Gastrocnemius medialis (tissue), 4 donors: ENCODE measurements around the gene CHTOP. TPM values are rescaled to one million over a fixed set of nuclear protein-coding genes. Genes with fewer than 3 reads are reported as not detected.
"Not testable (repeated sequence)": the region's sequence is repeated elsewhere in the genome, so short reads cannot be mapped to it uniquely, and the experiment has no call there.

ENCODE experiments used
- ATAC-seq, 2 donors: fragments of 150-250 bp; one replicate each; pipeline ENCODE4 v1.9.1; 2016
- DNase-seq, 2 donors: peaks; one replicate each; pipeline ENCODE4 v3.0.0-alpha.2; 2019
- H3K27ac ChIP-seq, 4 donors: fragments of 200-600 bp; sonication (generic); 1 replicate in 1 of 4; 2 replicates in 3 of 4; pipeline ENCODE4 v1.5.1; 2016 to 2018; ENCODE audit warnings: mild to moderate bottlenecking in 2 of 4, moderate library complexity in 1 of 4
- H3K27me3 ChIP-seq, 3 donors: fragments of 200-600 bp; sonication (generic) in 2 of 3; 1 replicate in 1 of 3; 2 replicates in 2 of 3; pipeline versions ENCODE4 v1.5.1 to v1.6.0; 2016 to 2019; ENCODE audit warnings: mild to moderate bottlenecking in 1 of 3, moderate library complexity in 1 of 3
- H3K36me3 ChIP-seq, 2 donors: fragments of 200-600 bp; sonication (generic) in 1 of 2; one replicate each; pipeline ENCODE4 v1.5.1; 2017 to 2018
- H3K4me1 ChIP-seq, 2 donors: fragments of 200-600 bp; sonication (generic) in 1 of 2; one replicate each; pipeline ENCODE4 v1.5.1; 2016 to 2017; ENCODE audit warnings: mild to moderate bottlenecking in 2 of 2
- H3K4me3 ChIP-seq, 4 donors: fragments of 200-600 bp; sonication (generic) in 3 of 4; 1 replicate in 1 of 4; 2 replicates in 3 of 4; pipeline ENCODE4 v1.5.1; 2016 to 2019; ENCODE audit warnings: mild to moderate bottlenecking in 2 of 4
- H3K9me3 ChIP-seq, 3 donors: fragments of 200-600 bp; sonication (generic) in 2 of 3; 1 replicate in 1 of 3; 2 replicates in 2 of 3; pipeline ENCODE4 v1.5.1; 2016 to 2019
- CTCF ChIP-seq, 5 experiments: fragments of 450-650 bp in 3 of 5; fragments of 200-600 bp in 2 of 5; sonication (generic) in 2 of 5; IDR thresholded peaks in 4 of 5; conservative IDR thresholded peaks in 1 of 5; 1 replicate in 4 of 5; 2 replicates in 1 of 5; pipeline ENCODE4 v1.5.1; 2016 to 2019; ENCODE audit warnings: antibody characterized with exemption in 5 of 5, mild to moderate bottlenecking in 3 of 5, moderate library complexity in 3 of 5
- POLR2A ChIP-seq, 2 donors: fragments of 450-650 bp; IDR thresholded peaks; one replicate each; pipeline ENCODE4 v1.6.1; 2017; ENCODE audit warnings: antibody characterized with exemption in 2 of 2, mild to moderate bottlenecking in 2 of 2, moderate library complexity in 2 of 2
- in situ Hi-C, 4 donors: fragments of 200-750 bp; cut with MboI; loops; one replicate each; pipeline versions ENCODE4 v1.15.0 to v1.8.0; 2017; ENCODE audit warnings: low sequenced_read_pairs in 4 of 4
- intact Hi-C: fragments of 100-400 bp; cut with DNase I; formaldehyde crosslinking; loops from one replicate; pipeline ENCODE4 v1.15.1; 2023; ENCODE audit warnings: low total_unique reads
- total RNA-seq, 4 donors: library from RNA; depleted of rRNA; stranded (reverse); fragments of >200 nt; gene quantifications; one replicate each; pipeline versions ENCODE4 v1.1.0 to v1.2.3, GENCODE V29; 2016

Gene CHTOP
- total RNA-seq, 4 donors from 2014 or later = 49.5 to 73.4 (median 59.1) TPM

DNA sequence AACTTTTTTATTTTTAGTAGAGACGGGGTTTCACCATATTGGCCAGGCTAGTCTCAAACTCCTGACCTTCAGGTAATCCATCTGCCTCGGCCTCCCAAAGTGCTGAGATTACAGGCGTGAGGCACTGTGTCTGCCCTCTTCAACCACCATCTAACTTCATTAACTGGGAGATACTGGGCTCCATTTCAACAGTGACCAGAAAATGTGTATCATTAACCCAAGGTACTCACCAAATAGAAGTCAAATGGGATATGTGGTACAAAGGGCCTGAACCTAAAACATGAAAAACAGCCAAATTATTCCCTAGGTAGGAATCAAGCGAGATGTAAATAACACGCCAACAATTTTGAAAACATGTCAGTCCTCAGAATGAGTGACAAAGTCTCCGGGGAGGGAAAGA, 35.7 kb downstream of the CHTOP start:
- no peak for ATAC-seq
- no peaks in the 10 kb centered on the region for H3K27me3 ChIP-seq

GRCh38 chr1:153670257-153670858, 36.5 kb downstream of the CHTOP start:
- Histone ChIP-seq H3K4me3 (peak overlapping the region; percentile 72 to 99 (median 86)), H3K4me1 (peaks cover 15 to 17% of the 10 kb centered on the region in 2 donors), H3K9me3 (no peaks in the 10 kb centered on the region), H3K27ac (peak overlapping the region; percentile 87 to 90 (median 89)), H3K36me3 (peaks cover 2 to 40% of the 10 kb centered on the region in 2 donors), H3K27me3 (no peaks in the 10 kb centered on the region)
- TF ChIP-seq CTCF (IDR thresholded peaks at IDR 0.05 in 4 of 5, conservative IDR thresholded peaks at IDR 0.05 in 1 of 5) (no peak), POLR2A (IDR thresholded peaks at IDR 0.05) (no peak)
- in situ Hi-C loops (loop anchor here in 3 of 4 donors (10.0 to 25.0 kb wide), 4 partner anchors 74 to 317 kb away; partner anchors contain the start of genes JTB (in 2 of the 3), RAB13 (in 2 of the 3), RPS27 (in 2 of the 3) and CREB3L4 (in 1 of the 3)), intact Hi-C loops (loop anchor here (2.0 to 5.0 kb wide), 4 partner anchors 57 to 320 kb away; partner anchors contain the start of genes INTS3, RPS27 and S100A2)
- DNase-seq (no peak), ATAC-seq (peak; percentile 19 to 23)

More for the DNA sequence above, 35.7 kb downstream of the CHTOP start:
- H3K4me3 ChIP-seq = peak overlapping the region; percentile 72 to 99 (median 86)
- peak overlapping the region in 3 of 4 donors; percentile 87 to 90 (median 88) for H3K27ac ChIP-seq
- in situ Hi-C loops (loop anchor here in 3 of 4 donors (10.0 to 25.0 kb wide), 4 partner anchors 75 to 318 kb away; partner anchors contain the start of genes JTB (in 2 of the 3), RAB13 (in 2 of the 3), RPS27 (in 2 of the 3) and CREB3L4 (in 1 of the 3)), intact Hi-C loops (loop anchor here (2.0 to 5.0 kb wide), 4 partner anchors 58 to 321 kb away; partner anchors contain the start of genes INTS3, RPS27 and S100A2)
- H3K4me1 ChIP-seq = peaks cover 15 to 17% of the 10 kb centered on the region in 2 donors
- H3K9me3 ChIP-seq = no peaks in the 10 kb centered on the region
- TF ChIP-seq POLR2A (IDR thresholded peaks at IDR 0.05) = no peak
- TF ChIP-seq CTCF (IDR thresholded peaks at IDR 0.05 in 4 of 5, conservative IDR thresholded peaks at IDR 0.05 in 1 of 5) = no peak
- peaks cover 4 to 47% of the 10 kb centered on the region in 2 donors for H3K36me3 ChIP-seq
- no peak for DNase-seq

DNA sequence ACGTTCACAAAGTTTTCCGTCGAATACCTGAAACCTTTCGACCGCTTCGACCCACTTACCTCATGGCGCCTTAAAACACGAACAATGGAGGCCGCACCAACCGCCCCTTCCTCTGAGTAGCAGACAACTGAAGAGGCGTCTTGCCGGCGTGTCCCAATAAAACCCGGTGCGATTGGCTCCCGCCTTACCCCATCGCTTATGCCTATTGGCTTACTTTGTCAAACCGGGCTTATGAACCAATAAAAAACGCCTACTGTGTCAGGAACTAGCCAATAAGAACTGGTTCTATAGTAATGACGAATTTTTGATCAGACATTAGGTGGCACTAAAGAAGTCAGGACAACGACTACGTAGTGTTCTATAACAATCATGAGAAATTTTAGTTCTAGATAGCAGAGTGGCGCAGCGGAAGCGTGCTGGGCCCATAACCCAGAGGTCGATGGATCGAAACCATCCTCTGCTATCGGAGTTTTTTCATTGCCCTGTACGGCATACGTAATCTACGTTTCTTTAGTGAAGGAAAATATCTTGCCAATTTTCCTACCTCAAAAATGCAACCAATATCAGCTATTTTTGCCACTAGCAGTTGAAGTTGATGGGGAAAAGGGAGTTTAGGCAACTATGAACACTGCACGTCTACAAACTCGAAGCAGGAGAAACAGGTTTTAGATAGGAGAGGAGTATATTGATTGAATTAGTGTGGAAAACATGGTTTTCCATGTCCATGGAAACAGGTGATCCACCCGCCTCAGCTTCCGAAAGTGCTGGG, 37.2 kb downstream of the CHTOP start, which contains the start of gene ILF2:
Gene ILF2 (minus strand): TSS at position 135 of the 769 bp plus-strand sequence. CDS start 71 bp downstream, at position 64.
- peaks cover 0 to 33% of the 10 kb centered on the region in 2 donors for H3K36me3 ChIP-seq
- peak within 1 kb of the TSS; percentile 72 to 99 (median 86) for H3K4me3 ChIP-seq
- no peaks in the 10 kb centered on the region for H3K27me3 ChIP-seq
- peak; percentile 99 to 100 for ATAC-seq
- peaks cover 15 to 17% of the 10 kb centered on the region in 2 donors for H3K4me1 ChIP-seq
- peak; percentile 98 to 99 for DNase-seq
- TF ChIP-seq CTCF (IDR thresholded peaks at IDR 0.05 in 4 of 5, conservative IDR thresholded peaks at IDR 0.05 in 1 of 5) (no peak), POLR2A (IDR thresholded peaks at IDR 0.05) (peak; percentile 97)
- intact Hi-C loops = loop anchor here (1.0 to 5.0 kb wide), 5 partner anchors 44 to 320 kb away; partner anchors contain the start of genes INTS3, RPS27, S100A13 and S100A2
- no peaks in the 10 kb centered on the region for H3K9me3 ChIP-seq
- H3K27ac ChIP-seq = peak within 1 kb of the TSS; percentile 87 to 90 (median 89)
- in situ Hi-C loops = loop anchor here in 3 of 4 donors (10.0 to 25.0 kb wide), 4 partner anchors 74 to 316 kb away; partner anchors contain the start of genes JTB (in 2 of the 3), RAB13 (in 2 of the 3), RPS27 (in 2 of the 3) and CREB3L4 (in 1 of the 3)

DNA sequence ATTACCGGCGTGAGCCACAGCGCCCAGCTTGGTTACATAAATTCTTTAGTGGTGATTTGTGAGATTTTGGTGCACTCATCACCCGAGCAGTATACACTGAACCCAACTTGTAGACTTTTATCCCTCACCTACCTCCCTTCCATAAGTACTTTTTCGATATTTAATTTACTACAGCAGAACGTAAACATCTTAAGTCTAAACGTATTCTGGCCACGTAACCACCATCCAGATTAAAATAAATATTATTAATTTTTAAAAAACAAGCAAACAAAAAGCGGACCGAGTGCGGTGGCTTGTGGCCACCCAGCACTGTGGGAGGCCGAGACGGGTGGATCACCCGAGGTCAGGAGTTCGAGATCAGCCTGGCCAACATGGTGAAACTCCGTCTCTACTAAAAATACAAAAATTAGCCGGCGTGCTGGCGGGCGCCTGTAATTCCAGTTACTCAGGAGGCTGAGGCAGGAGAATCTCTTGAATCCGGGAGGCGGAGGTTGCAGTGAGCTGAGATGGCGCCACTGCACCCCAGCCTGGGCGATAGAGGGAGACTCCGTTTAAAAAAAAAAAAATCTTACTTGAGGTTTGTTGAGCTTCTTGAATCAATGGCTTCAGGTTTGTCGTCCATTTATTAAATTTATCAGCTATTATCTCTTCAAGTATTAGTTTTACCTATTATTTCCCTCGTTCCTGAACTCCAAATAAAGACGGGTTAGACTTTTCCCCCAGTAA, 37.9 kb downstream of the CHTOP start:
- peaks cover 0 to 25% of the 10 kb centered on the region in 2 donors for H3K36me3 ChIP-seq
- not testable (repeated sequence) for H3K9me3 ChIP-seq, H3K27me3 ChIP-seq, ATAC-seq, DNase-seq
- H3K27ac ChIP-seq = peak overlapping the region; percentile 80 to 87 (median 84)
- intact Hi-C loops = loop anchor here (1.0 to 5.0 kb wide), 5 partner anchors 44 to 319 kb away; partner anchors contain the start of genes INTS3, RPS27, S100A13 and S100A2
- H3K4me1 ChIP-seq = peaks cover 15 to 17% of the 10 kb centered on the region in 2 donors
- in situ Hi-C loops = loop anchor here in 3 of 4 donors (10.0 to 25.0 kb wide), 4 partner anchors 73 to 316 kb away; partner anchors contain the start of genes JTB (in 2 of the 3), RAB13 (in 2 of the 3), RPS27 (in 2 of the 3) and CREB3L4 (in 1 of the 3)
- peak overlapping the region; percentile 54 to 99 (median 59) for H3K4me3 ChIP-seq
